Stimulated activated CD8-positive, alpha-beta memory T cell treated with anti-CD3 and anti-CD28 coated beads, Interleukin-4, amount 100 ng/mL, for 4 hours (primary cell): ENCODE results near the gene C19orf81.
A peak's percentile ranks its signal among the peaks of the same experiment; 100 is the strongest.
"Not testable (repeated sequence)": the region's sequence is repeated elsewhere in the genome, so short reads cannot be mapped to it uniquely, and the experiment has no call there.

Experiments used
- DNase-seq, 2 donors: peaks; one replicate each; pipeline ENCODE4 v3.0.0-alpha.2; 2020; ENCODE audit warnings: low read depth in 2 of 2, low spot score in 1 of 2

The C19orf81 gene

GRCh38 chr19:50649433-50650391, at the start of gene C19orf81:
Gene C19orf81 (plus strand): TSS chr19:50649445. CDS start chr19:50649445, 0 bp downstream.
- DNase-seq, result no peak

- DNase-seq, result no peak
These were observed 47.7 kb upstream of the C19orf81 start for GRCh38 chr19:50601407-50602088.

GRCh38 chr19:50602089-50602422, 47.2 kb upstream of the C19orf81 start:
- DNase-seq, result no peak

GRCh38 chr19:50602496-50602895, 46.7 kb upstream of the C19orf81 start:
- no peak for DNase-seq

GRCh38 chr19:50602935-50603334, 46.3 kb upstream of the C19orf81 start:
- DNase-seq, result no peak

- DNase-seq, result not testable (repeated sequence)
These were observed 44.8 kb upstream of the C19orf81 start for GRCh38 chr19:50604264-50605073.

- DNase-seq, result not testable (repeated sequence)
These were observed 43.0 kb upstream of the C19orf81 start for GRCh38 chr19:50606059-50606836.

- DNase-seq, result no peak
These were observed 41.9 kb upstream of the C19orf81 start for GRCh38 chr19:50607388-50607787.

- DNase-seq, result peak; percentile 38 to 42
These were observed 41.1 kb upstream of the C19orf81 start for GRCh38 chr19:50607874-50608785.

GRCh38 chr19:50612504-50613404, 36.5 kb upstream of the C19orf81 start:
- not testable (repeated sequence) for DNase-seq

- DNase-seq, result not testable (repeated sequence)
These were observed 30.9 kb upstream of the C19orf81 start for GRCh38 chr19:50618379-50618778.

GRCh38 chr19:50619184-50619583, 30.1 kb upstream of the C19orf81 start:
- not testable (repeated sequence) for DNase-seq

- DNase-seq, result not testable (repeated sequence)
These were observed 28.8 kb upstream of the C19orf81 start for GRCh38 chr19:50620394-50620906.

- DNase-seq, result no peak
These were observed 24.2 kb upstream of the C19orf81 start for GRCh38 chr19:50624949-50625600.

GRCh38 chr19:50626011-50626410, 23.2 kb upstream of the C19orf81 start:
- DNase-seq, result no peak

- no peak for DNase-seq
These were observed 22.4 kb upstream of the C19orf81 start for GRCh38 chr19:50626795-50627194.

- no peak for DNase-seq
These were observed 21.1 kb upstream of the C19orf81 start for GRCh38 chr19:50628146-50628545.

GRCh38 chr19:50628551-50628950, 20.7 kb upstream of the C19orf81 start:
- DNase-seq, result no peak
